ENCODE measurements around the gene CNTNAP2.
A peak's percentile ranks its signal among the peaks of the same experiment; 100 is the strongest.

CNTNAP2 gene

GRCh38 chr7:148306759-148307158, 2190.2 kb downstream of the CNTNAP2 start:
- no peak overlapping the region for H3K4me3 ChIP-seq (ENCODE audit: control insufficient read depth, low read depth, low read length)
- no peak for DNase-seq (ENCODE audit: low read depth)
- no peak for TF ChIP-seq CTCF (conservative IDR thresholded peaks at IDR 0.05; ENCODE audit: control insufficient read depth, insufficient read depth, low read depth, low read length)

GRCh38 chr7:148318102-148318811, 2201.7 kb downstream of the CNTNAP2 start:
- no peak for DNase-seq (ENCODE audit: low read depth)
- no peak overlapping the region for H3K4me3 ChIP-seq (ENCODE audit: control insufficient read depth, low read depth, low read length)
- no peak for TF ChIP-seq CTCF (conservative IDR thresholded peaks at IDR 0.05; ENCODE audit: control insufficient read depth, insufficient read depth, low read depth, low read length)

- no peak for TF ChIP-seq CTCF (conservative IDR thresholded peaks at IDR 0.05; ENCODE audit: control insufficient read depth, insufficient read depth, low read depth, low read length)
- no peak overlapping the region for H3K4me3 ChIP-seq (ENCODE audit: control insufficient read depth, low read depth, low read length)
- DNase-seq (ENCODE audit: low read depth): no peak
Observed at GRCh38 chr7:148318838-148319237, 2202.2 kb downstream of the CNTNAP2 start.

GRCh38 chr7:148319316-148319808, 2202.8 kb downstream of the CNTNAP2 start:
- DNase-seq (ENCODE audit: low read depth): no peak
- no peak for TF ChIP-seq CTCF (conservative IDR thresholded peaks at IDR 0.05; ENCODE audit: control insufficient read depth, insufficient read depth, low read depth, low read length)
- no peak overlapping the region for H3K4me3 ChIP-seq (ENCODE audit: control insufficient read depth, low read depth, low read length)

GRCh38 chr7:148325208-148325607, 2208.6 kb downstream of the CNTNAP2 start:
- DNase-seq (ENCODE audit: low read depth): peak; percentile 45
- no peak for TF ChIP-seq CTCF (conservative IDR thresholded peaks at IDR 0.05; ENCODE audit: control insufficient read depth, insufficient read depth, low read depth, low read length)
- H3K4me3 ChIP-seq (ENCODE audit: control insufficient read depth, low read depth, low read length): no peak overlapping the region

- no peak overlapping the region for H3K4me3 ChIP-seq (ENCODE audit: control insufficient read depth, low read depth, low read length)
- peak; percentile 37 for DNase-seq (ENCODE audit: low read depth)
- TF ChIP-seq CTCF (conservative IDR thresholded peaks at IDR 0.05; ENCODE audit: control insufficient read depth, insufficient read depth, low read depth, low read length): no peak
Observed at GRCh38 chr7:148327379-148327778, 2210.8 kb downstream of the CNTNAP2 start.

Data from fibroblast of mammary gland (primary cell).